ENCODE data around the gene NCKAP1.
"Not testable (repeated sequence)": the region's sequence is repeated elsewhere in the genome, so short reads cannot be mapped to it uniquely, and the experiment has no call there.

NCKAP1 gene

DNA sequence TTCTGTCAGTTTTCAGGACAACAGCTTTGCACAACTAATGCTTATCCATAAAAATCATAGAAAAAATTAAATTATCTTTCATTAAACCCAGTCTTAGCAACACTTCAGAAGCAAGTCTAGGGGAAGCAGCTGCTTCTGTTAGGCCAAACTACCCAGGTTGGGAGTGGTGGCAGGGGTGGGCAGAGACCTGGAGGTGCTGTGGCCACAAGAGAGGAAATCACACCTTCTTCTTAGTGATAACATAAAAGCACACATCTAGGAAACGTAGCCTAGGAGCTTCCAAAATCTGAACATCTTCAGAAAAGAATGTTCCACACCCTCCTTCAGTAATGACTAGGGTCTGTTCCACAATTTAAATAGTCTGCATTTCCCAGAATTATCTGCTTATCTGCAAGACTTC, 139.5 kb downstream of the NCKAP1 start:
- no peak for DNase-seq (ENCODE audit: low spot score)
- CTCF ChIA-PET: interaction anchor here (0.6 kb wide), 1 partner anchor 108 kb away, joined by 3 read pairs; no protein-coding TSS in a partner anchor
- H3K27ac ChIP-seq: no peak overlapping the region
- TF ChIP-seq, protein P1, sequence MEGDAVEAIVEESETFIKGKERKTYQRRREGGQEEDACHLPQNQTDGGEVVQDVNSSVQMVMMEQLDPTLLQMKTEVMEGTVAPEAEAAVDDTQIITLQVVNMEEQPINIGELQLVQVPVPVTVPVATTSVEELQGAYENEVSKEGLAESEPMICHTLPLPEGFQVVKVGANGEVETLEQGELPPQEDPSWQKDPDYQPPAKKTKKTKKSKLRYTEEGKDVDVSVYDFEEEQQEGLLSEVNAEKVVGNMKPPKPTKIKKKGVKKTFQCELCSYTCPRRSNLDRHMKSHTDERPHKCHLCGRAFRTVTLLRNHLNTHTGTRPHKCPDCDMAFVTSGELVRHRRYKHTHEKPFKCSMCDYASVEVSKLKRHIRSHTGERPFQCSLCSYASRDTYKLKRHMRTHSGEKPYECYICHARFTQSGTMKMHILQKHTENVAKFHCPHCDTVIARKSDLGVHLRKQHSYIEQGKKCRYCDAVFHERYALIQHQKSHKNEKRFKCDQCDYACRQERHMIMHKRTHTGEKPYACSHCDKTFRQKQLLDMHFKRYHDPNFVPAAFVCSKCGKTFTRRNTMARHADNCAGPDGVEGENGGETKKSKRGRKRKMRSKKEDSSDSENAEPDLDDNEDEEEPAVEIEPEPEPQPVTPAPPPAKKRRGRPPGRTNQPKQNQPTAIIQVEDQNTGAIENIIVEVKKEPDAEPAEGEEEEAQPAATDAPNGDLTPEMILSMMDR (conservative IDR thresholded peaks at IDR 0.05; ENCODE audit: low read depth): no peak
- POLR2A ChIA-PET (ENCODE audit: low non-redundant PET): no interaction called here

DNA sequence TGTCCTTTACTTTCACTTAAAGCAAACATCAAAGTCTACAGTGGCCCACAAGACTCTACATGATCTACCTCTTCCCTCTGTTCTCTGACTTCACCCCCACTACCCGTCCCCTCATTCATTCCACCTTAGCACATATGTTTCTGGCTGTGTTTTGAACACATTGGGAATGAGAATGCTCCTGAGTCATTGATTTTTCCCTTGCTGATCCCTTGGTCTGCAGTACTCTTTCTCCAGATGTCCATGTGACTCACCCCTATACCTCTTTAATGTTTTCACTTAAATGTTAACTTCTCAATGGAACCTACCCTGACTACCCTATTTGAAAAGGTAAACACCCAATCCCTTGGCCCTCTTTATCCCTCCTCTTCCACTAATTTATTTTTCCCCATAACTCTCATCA, 141.1 kb downstream of the NCKAP1 start:
- POLR2A ChIA-PET (ENCODE audit: low non-redundant PET): no interaction called here
- no peak overlapping the region for H3K27ac ChIP-seq
- DNase-seq (ENCODE audit: low spot score): peak; percentile 4
- TF ChIP-seq, protein P1 (conservative IDR thresholded peaks at IDR 0.05; ENCODE audit: low read depth): no peak
- CTCF ChIA-PET: no interaction called here

DNA sequence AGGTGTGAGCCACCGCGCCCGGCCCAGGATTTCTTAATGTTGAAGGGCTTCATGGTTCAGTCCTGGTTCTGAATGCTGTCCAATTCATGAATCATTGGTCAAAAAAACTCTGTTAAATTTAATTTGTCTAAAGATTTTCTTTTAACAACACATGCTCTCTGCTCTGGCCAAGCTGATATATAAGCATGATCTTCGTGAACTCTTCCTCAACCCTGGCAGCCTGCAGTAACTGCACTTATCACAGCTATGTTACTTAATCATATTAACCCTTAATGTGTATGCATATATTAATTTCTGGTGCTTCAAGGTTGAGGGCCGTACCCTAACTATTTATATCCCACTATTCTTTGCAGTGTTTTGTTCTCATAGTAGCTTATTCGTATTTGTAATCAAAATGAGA, 142.5 kb downstream of the NCKAP1 start:
- H3K27ac ChIP-seq: no peak overlapping the region
- POLR2A ChIA-PET (ENCODE audit: low non-redundant PET): no interaction called here
- TF ChIP-seq, protein P1 (conservative IDR thresholded peaks at IDR 0.05; ENCODE audit: low read depth): no peak
- DNase-seq (ENCODE audit: low spot score): no peak
- CTCF ChIA-PET: no interaction called here

DNA sequence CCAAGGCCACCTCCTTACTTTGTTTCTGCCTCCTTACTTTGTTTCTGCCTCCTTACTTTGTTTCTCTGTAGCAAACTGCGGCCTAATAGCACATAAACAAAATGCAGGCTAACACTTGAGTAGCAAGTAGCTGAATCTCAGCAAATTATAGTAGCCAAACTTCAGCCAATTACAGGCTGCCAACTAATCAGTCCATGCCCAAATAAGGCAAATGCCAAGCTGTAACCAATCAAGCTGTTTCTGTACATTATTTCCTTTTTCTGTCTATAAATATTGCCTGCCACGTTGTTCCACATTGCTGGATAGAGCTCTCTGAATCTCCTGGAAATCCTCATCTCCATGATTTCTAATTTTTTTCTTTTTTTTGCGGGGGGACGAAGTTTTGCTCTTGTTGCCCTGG, 143.1 kb downstream of the NCKAP1 start:
- ChIA-PET CTCF (interaction anchor here (0.9 kb wide), 1 partner anchor 31 kb away, joined by 3 read pairs; no protein-coding TSS in a partner anchor), POLR2A (ENCODE audit: low non-redundant PET) (no interaction called here)
- DNase-seq (ENCODE audit: low spot score): no peak
- TF ChIP-seq, protein P1 (conservative IDR thresholded peaks at IDR 0.05; ENCODE audit: low read depth): no peak
- no peak overlapping the region for H3K27ac ChIP-seq

DNA sequence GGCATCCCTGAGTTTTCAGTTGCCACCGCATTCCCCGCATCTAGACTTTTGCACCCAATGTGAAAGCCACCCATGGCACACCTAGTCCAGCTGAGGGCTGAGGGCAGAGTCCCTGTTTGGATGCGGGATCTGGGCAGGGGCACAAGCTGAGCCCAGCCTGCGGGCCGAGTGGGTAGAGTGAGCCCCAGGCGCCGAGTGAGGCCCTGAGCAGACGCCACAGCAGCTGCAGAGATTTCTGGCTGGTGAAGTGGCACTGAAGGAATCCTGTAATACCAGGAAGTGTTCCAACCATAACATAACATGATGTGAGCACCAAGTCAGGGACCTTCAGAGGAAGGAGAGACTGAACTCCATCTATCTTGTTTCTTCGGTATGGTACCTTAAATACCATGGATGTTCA, 144.1 kb downstream of the NCKAP1 start:
- POLR2A ChIA-PET (ENCODE audit: low non-redundant PET): no interaction called here
- TF ChIP-seq, protein P1 (conservative IDR thresholded peaks at IDR 0.05; ENCODE audit: low read depth): no peak

DNA sequence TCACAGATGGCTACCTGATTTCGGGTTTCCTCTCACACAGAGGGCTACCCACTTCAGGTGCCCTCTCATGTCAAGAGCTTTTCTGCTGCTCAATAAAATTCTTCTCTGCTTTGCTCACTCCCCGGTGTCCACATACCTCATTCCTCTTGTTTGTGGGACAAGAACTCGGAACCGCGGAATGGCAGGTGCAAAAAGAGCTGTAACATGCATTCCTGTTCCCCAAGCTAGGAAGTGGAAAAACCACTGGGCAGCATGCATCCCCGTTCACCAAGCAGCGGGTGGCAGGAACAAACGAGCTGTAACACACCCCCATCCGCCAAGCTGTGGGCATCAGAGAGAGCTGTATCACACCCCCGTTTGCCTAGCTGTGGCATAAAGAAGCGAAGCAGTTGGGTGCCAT, 144.6 kb downstream of the NCKAP1 start:
- CTCF ChIA-PET: interaction anchor here (0.9 kb wide), 1 partner anchor 19 kb away, joined by 4 read pairs; no protein-coding TSS in a partner anchor
- H3K27ac ChIP-seq: no peak overlapping the region
- DNase-seq (ENCODE audit: low spot score): no peak
- POLR2A ChIA-PET (ENCODE audit: low non-redundant PET): no interaction called here
- TF ChIP-seq, protein P1 (conservative IDR thresholded peaks at IDR 0.05; ENCODE audit: low read depth): no peak

More for the DNA sequence above, 144.1 kb downstream of the NCKAP1 start:
- no peak for DNase-seq (ENCODE audit: low spot score)
- no peak overlapping the region for H3K27ac ChIP-seq
- CTCF ChIA-PET: no interaction called here

DNA sequence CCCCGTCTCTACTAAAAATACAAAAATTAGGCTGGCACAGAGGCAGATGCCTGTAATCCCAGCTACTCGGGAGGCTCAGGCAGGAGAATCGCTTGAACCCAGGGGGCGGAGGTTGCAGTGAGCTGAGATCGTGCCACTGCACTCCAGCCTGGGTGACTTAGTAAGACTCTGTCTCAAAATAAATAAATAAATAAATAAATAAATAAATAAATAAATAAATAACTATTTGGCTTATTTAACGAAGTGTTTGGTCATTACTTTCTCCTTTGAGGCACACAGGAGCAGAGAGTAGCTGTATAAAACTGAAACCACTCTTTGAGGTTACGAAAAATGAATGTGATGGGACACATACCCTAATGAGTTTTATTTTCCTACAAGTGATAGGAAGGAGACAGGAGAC, 145.2 kb downstream of the NCKAP1 start:
- POLR2A ChIA-PET (ENCODE audit: low non-redundant PET): not testable (repeated sequence)

More for the DNA sequence above, 145.2 kb downstream of the NCKAP1 start:
- DNase-seq (ENCODE audit: low spot score); H3K27ac ChIP-seq: not testable (repeated sequence)
- CTCF ChIA-PET: interaction anchor here (0.9 kb wide), 1 partner anchor 19 kb away, joined by 4 read pairs; no protein-coding TSS in a partner anchor

Data from RWPE1 (cell line).